PC-3 (cell line): ENCODE results near the gene GMEB2.

Source experiments
- EZH2 ChIP-seq: fragments of 300-600 bp; sonication (generic); IDR thresholded peaks from one replicate; pipeline ENCODE4 v1.6.1; 2017; ENCODE audit warnings: antibody characterized with exemption, mild to moderate bottlenecking, low read length; ENCODE audit not compliant: unreplicated experiment
- EZH2phosphoT487 ChIP-seq: fragments of 300-600 bp; sonication (generic); IDR thresholded peaks from 2 replicates; pipeline ENCODE4 v1.6.1; 2018; ENCODE audit warnings: mild to moderate bottlenecking, antibody characterized with exemption, low read length, borderline replicate concordance
- TF ChIP-seq, protein P1 (sequence below): fragments of 300-600 bp; sonication (generic); conservative IDR thresholded peaks from 2 replicates; pipeline ENCODE4 v1.5.1; 2017; ENCODE audit warnings: antibody characterized with exemption, low read depth, mild to moderate bottlenecking, low read length

- TF ChIP-seq, protein P1, sequence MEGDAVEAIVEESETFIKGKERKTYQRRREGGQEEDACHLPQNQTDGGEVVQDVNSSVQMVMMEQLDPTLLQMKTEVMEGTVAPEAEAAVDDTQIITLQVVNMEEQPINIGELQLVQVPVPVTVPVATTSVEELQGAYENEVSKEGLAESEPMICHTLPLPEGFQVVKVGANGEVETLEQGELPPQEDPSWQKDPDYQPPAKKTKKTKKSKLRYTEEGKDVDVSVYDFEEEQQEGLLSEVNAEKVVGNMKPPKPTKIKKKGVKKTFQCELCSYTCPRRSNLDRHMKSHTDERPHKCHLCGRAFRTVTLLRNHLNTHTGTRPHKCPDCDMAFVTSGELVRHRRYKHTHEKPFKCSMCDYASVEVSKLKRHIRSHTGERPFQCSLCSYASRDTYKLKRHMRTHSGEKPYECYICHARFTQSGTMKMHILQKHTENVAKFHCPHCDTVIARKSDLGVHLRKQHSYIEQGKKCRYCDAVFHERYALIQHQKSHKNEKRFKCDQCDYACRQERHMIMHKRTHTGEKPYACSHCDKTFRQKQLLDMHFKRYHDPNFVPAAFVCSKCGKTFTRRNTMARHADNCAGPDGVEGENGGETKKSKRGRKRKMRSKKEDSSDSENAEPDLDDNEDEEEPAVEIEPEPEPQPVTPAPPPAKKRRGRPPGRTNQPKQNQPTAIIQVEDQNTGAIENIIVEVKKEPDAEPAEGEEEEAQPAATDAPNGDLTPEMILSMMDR, result no peak
- TF ChIP-seq EZH2phosphoT487 (no peak), EZH2 (no peak)
These were observed 897 bp upstream of the GMEB2 start for GRCh38 chr20:63627751-63628245.
